ENCODE data around the gene AADAC. TPM values are rescaled to one million over a fixed set of nuclear protein-coding genes. Genes with fewer than 3 reads are reported as not detected.

Gene AADAC
- total RNA-seq, 1 experiment from 2014 or later, result 0.43 TPM

GRCh38 chr3:151864423-151865101, 50.6 kb downstream of the AADAC start:
- ChIA-PET CTCF (no interaction called here), POLR2A (ENCODE audit: low non-redundant PET) (no interaction called here)
- H3K4me3 ChIP-seq (ENCODE audit: low read depth, low read length, poor library complexity, severe bottlenecking), result no peak overlapping the region
- intact Hi-C loops (cut with micrococcal nuclease; ENCODE audit: unreplicated experiment), result no loop called here
- H3K27ac ChIP-seq (ENCODE audit: low read depth, low read length, poor library complexity, severe bottlenecking), result peak overlapping the region; percentile 2
- BruUV-seq (replicated peaks), result no TSS peak
- peaks cover 33% of the 10 kb centered on the region for H3K4me1 ChIP-seq (ENCODE audit: insufficient read depth, low read length, poor library complexity, severe bottlenecking)
- H3K9me3 ChIP-seq (ENCODE audit: low read depth, low read length, poor library complexity, severe bottlenecking), result no peaks in the 10 kb centered on the region
- DNase-seq (ENCODE audit: low spot score), result peak; percentile 65
- TF ChIP-seq, protein P1, sequence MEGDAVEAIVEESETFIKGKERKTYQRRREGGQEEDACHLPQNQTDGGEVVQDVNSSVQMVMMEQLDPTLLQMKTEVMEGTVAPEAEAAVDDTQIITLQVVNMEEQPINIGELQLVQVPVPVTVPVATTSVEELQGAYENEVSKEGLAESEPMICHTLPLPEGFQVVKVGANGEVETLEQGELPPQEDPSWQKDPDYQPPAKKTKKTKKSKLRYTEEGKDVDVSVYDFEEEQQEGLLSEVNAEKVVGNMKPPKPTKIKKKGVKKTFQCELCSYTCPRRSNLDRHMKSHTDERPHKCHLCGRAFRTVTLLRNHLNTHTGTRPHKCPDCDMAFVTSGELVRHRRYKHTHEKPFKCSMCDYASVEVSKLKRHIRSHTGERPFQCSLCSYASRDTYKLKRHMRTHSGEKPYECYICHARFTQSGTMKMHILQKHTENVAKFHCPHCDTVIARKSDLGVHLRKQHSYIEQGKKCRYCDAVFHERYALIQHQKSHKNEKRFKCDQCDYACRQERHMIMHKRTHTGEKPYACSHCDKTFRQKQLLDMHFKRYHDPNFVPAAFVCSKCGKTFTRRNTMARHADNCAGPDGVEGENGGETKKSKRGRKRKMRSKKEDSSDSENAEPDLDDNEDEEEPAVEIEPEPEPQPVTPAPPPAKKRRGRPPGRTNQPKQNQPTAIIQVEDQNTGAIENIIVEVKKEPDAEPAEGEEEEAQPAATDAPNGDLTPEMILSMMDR (conservative IDR thresholded peaks at IDR 0.05; ENCODE audit: low read depth, low read length), result no peak
- TF ChIP-seq EZH2 (IDR thresholded peaks at IDR 0.05; ENCODE audit: borderline replicate concordance, low read depth, low read length, poor library complexity, severe bottlenecking), result no peak
- no peaks in the 10 kb centered on the region for H3K36me3 ChIP-seq (ENCODE audit: insufficient read depth, low read length, poor library complexity, severe bottlenecking)
- H3K27me3 ChIP-seq (replicated peaks; ENCODE audit: insufficient read depth, low read depth, low read length, poor library complexity), result no peaks in the 10 kb centered on the region

DNA sequence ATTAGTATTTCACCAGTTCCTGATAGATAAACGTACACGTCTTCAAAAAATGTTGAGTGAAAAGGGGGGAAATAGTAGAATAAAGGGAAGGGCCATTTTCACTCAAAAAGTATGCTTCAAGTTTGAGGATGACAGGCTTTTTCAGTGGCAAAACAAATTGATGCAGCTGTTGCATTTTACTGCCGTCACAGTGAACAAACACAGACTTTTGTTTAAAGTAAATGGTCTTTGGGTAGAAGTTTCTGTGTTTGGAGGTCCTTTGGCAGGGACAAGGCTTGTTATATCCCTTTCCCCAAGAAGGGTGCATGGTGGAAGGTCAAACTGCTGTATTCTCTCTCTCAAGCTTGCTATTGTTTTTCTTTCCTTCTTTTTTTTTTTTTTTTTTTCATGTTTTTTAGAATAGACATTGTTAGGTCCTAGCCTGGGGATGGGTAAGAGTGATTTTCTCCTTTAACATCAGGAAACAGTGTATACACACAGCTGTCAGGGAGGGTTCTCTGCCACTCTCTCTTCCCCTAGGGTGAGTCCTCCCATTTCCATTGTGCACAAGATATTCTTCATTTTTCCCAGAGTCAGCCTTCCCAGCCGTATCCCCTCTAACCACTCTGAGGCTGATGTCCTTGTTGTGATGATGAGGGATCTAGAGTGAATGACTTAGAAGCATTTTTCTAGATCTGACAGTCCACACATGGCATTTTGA, 52.9 kb downstream of the AADAC start:
- intact Hi-C loops (cut with micrococcal nuclease; ENCODE audit: unreplicated experiment), result no loop called here
- Histone ChIP-seq H3K27me3 (replicated peaks; ENCODE audit: insufficient read depth, low read depth, low read length, poor library complexity) (no peaks in the 10 kb centered on the region), H3K27ac (ENCODE audit: low read depth, low read length, poor library complexity, severe bottlenecking) (no peak overlapping the region), H3K9me3 (ENCODE audit: low read depth, low read length, poor library complexity, severe bottlenecking) (no peaks in the 10 kb centered on the region), H3K4me1 (ENCODE audit: insufficient read depth, low read length, poor library complexity, severe bottlenecking) (peaks cover 41% of the 10 kb centered on the region), H3K36me3 (ENCODE audit: insufficient read depth, low read length, poor library complexity, severe bottlenecking) (no peaks in the 10 kb centered on the region), H3K4me3 (ENCODE audit: low read depth, low read length, poor library complexity, severe bottlenecking) (no peak overlapping the region)
- ChIA-PET CTCF (interaction anchor here (0.6 kb wide), 3 partner anchors 10 to 706 kb away, joined by 3 to 7 read pairs (median 3); no protein-coding TSS in a partner anchor), POLR2A (ENCODE audit: low non-redundant PET) (interaction anchor here (0.6 kb wide), 1 partner anchor 465 kb away, joined by 8 read pairs; no protein-coding TSS in a partner anchor)
- no peak for DNase-seq (ENCODE audit: low spot score)
- TF ChIP-seq, protein P1 (conservative IDR thresholded peaks at IDR 0.05; ENCODE audit: low read depth, low read length), result no peak
- TF ChIP-seq EZH2 (IDR thresholded peaks at IDR 0.05; ENCODE audit: borderline replicate concordance, low read depth, low read length, poor library complexity, severe bottlenecking), result no peak
- BruUV-seq (replicated peaks), result no TSS peak

- POLR2A ChIA-PET (ENCODE audit: low non-redundant PET), result no interaction called here
- no peak overlapping the region for H3K27ac ChIP-seq (ENCODE audit: low read depth, low read length, poor library complexity, severe bottlenecking)
Observed at GRCh38 chr3:151867666-151868065, 53.8 kb downstream of the AADAC start.

More at GRCh38 chr3:151867666-151868065, 53.8 kb downstream of the AADAC start:
- TF ChIP-seq EZH2 (IDR thresholded peaks at IDR 0.05; ENCODE audit: borderline replicate concordance, low read depth, low read length, poor library complexity, severe bottlenecking), result no peak
- TF ChIP-seq, protein P1 (conservative IDR thresholded peaks at IDR 0.05; ENCODE audit: low read depth, low read length), result no peak
- CTCF ChIA-PET, result no interaction called here
- Histone ChIP-seq H3K4me1 (ENCODE audit: insufficient read depth, low read length, poor library complexity, severe bottlenecking) (peaks cover 49% of the 10 kb centered on the region), H3K9me3 (ENCODE audit: low read depth, low read length, poor library complexity, severe bottlenecking) (no peaks in the 10 kb centered on the region), H3K27me3 (replicated peaks; ENCODE audit: insufficient read depth, low read depth, low read length, poor library complexity) (no peaks in the 10 kb centered on the region), H3K36me3 (ENCODE audit: insufficient read depth, low read length, poor library complexity, severe bottlenecking) (no peaks in the 10 kb centered on the region), H3K4me3 (ENCODE audit: low read depth, low read length, poor library complexity, severe bottlenecking) (no peak overlapping the region)
- no peak for DNase-seq (ENCODE audit: low spot score)
- intact Hi-C loops (cut with micrococcal nuclease; ENCODE audit: unreplicated experiment), result no loop called here
- BruUV-seq (replicated peaks), result no TSS peak
